Breast epithelium (tissue), 3 donors: ENCODE data around the gene DNAH8.

Source experiments
- CTCF ChIP-seq, 3 donors: fragments of 450-650 bp; IDR thresholded peaks; one replicate each; pipeline ENCODE4 v1.5.1; 2016 to 2017; ENCODE audit warnings: antibody characterized with exemption in 3 of 3, mild to moderate bottlenecking in 3 of 3, moderate library complexity in 3 of 3
- POLR2A ChIP-seq: fragments of 450-650 bp; IDR thresholded peaks from one replicate; pipeline ENCODE4 v1.6.1; 2016; ENCODE audit warnings: antibody characterized with exemption, mild to moderate bottlenecking, moderate library complexity
- POLR2AphosphoS5 ChIP-seq, 3 donors: sonication (generic); formaldehyde crosslinking; IDR thresholded peaks; one replicate each; pipeline ENCODE4 v1.6.1; 2017; ENCODE audit warnings: antibody characterized with exemption in 3 of 3

GRCh38 chr6:38708496-38708895 is 6.6 kb upstream of the DNAH8 start:
- TF ChIP-seq CTCF (IDR thresholded peaks at IDR 0.05) (no peak), POLR2A (no peak), POLR2AphosphoS5 (IDR thresholded peaks at IDR 0.05) (no peak)
